Astrocyte of the cerebellum (primary cell): Measurements from ENCODE around the gene NFATC2.

Experiments
- DNase-seq: peaks from one replicate; pipeline ENCODE4 v3.0.0-alpha.2; 2011; ENCODE audit warnings: low read depth
- H3K4me3 ChIP-seq: 2 replicates; pipeline ENCODE4 v1.5.1; 2011; ENCODE audit warnings: mild to moderate bottlenecking, low read depth, low read length, moderate library complexity
- CTCF ChIP-seq: IDR thresholded peaks from 2 replicates; pipeline ENCODE4 v1.5.1; 2012; ENCODE audit warnings: low read length, low read depth, moderate library complexity, mild to moderate bottlenecking; ENCODE audit errors: missing control alignments
- in situ Hi-C: cut with HindIII; loops from 2 replicates; pipeline ENCODE4 v1.10.0; 2017; ENCODE audit warnings: low sequenced_read_pairs

Gene NFATC2

GRCh38 chr20:51563174-51563485 is 20.6 kb upstream of the NFATC2 start:
- DNase-seq = no peak
- peak overlapping the region; percentile 65 for H3K4me3 ChIP-seq
- no peak for TF ChIP-seq CTCF
- in situ Hi-C loops = no loop called here

- in situ Hi-C loops = no loop called here
- DNase-seq = peak; percentile 96
Observed at GRCh38 chr20:51562332-51563173, 20.0 kb upstream of the NFATC2 start.

GRCh38 chr20:51562027-51562331 is 19.5 kb upstream of the NFATC2 start:
- TF ChIP-seq CTCF = no peak
- H3K4me3 ChIP-seq = peak overlapping the region; percentile 65
- no peak for DNase-seq
- in situ Hi-C loops = no loop called here

More at GRCh38 chr20:51562332-51563173, 20.0 kb upstream of the NFATC2 start:
- peak overlapping the region; percentile 65 for H3K4me3 ChIP-seq
- peak; percentile 30 for TF ChIP-seq CTCF

- no peak for DNase-seq
- no peak for TF ChIP-seq CTCF
- H3K4me3 ChIP-seq = peak overlapping the region; percentile 65
- in situ Hi-C loops = no loop called here
Observed at GRCh38 chr20:51560550-51561307, 18.2 kb upstream of the NFATC2 start.

GRCh38 chr20:51560042-51560441 is 17.5 kb upstream of the NFATC2 start:
- DNase-seq = no peak
- H3K4me3 ChIP-seq = peak overlapping the region; percentile 65
- no peak for TF ChIP-seq CTCF
- in situ Hi-C loops = no loop called here

GRCh38 chr20:51554538-51555165 is 12.1 kb upstream of the NFATC2 start:
- in situ Hi-C loops = no loop called here
- TF ChIP-seq CTCF = no peak
- H3K4me3 ChIP-seq = no peak overlapping the region
- DNase-seq = no peak
